ENCODE results near the gene TMPRSS6. TPM values are rescaled to one million over a fixed set of nuclear protein-coding genes. Genes with fewer than 3 reads are reported as not detected.

Gene TMPRSS6
- total and polyA plus RNA-seq, 2 of the 8 experiments (the other 6 are each of a cell fraction or from before 2014, with no cell fraction given) = 0.02 TPM; not detected in 1

GRCh38 chr22:37144180-37144554, 34.7 kb upstream of the TMPRSS6 start:
- FAIRE-seq (no peak), DNase-seq (ENCODE audit: low read depth in 1 of 2, low spot score in 2 of 2) (no peak)
- Histone ChIP-seq H3K23ac (ENCODE audit: insufficient read length) (no peak overlapping the region), H2AFZ (ENCODE audit: low read length) (no peak overlapping the region), H3K4me1 (replicated peaks in 1 of 4; ENCODE audit: control insufficient read depth in 3 of 4, insufficient read depth in 4 of 4, low read length in 3 of 4) (peaks cover 0 to 1% (median 0%) of the 10 kb centered on the region in 4 experiments; a peak in 3 of 7 replicates), H3K4ac (replicated peaks; ENCODE audit: insufficient read length, low read depth, low read length) (no peak overlapping the region), H3K23me2 (ENCODE audit: low read depth, low read length) (no peaks in the 10 kb centered on the region), H3K9ac (replicated peaks in 1 of 4; ENCODE audit: extremely low read depth in 1 of 4, low read depth in 3 of 4, low read length in 3 of 4) (no peak overlapping the region), H3K9me3 (ENCODE audit: insufficient read depth in 2 of 2, low read depth in 1 of 2, low read length in 1 of 2) (no peaks in the 10 kb centered on the region), H3K79me1 (ENCODE audit: low read depth, low read length) (no peaks in the 10 kb centered on the region), H4K8ac (ENCODE audit: extremely low read depth, insufficient read depth, low read length) (no peak overlapping the region), H2BK5ac (ENCODE audit: low read depth, low read length) (no peak overlapping the region), H2BK120ac (replicated peaks; ENCODE audit: low read depth, low read length) (no peak overlapping the region), H4K5ac (ENCODE audit: insufficient read length, low read depth, low read length) (no peak overlapping the region), H3K14ac (ENCODE audit: insufficient read length) (no peak overlapping the region), H3K4me3 (ENCODE audit: extremely low read depth in 1 of 4, insufficient read depth in 2 of 4, low read depth in 3 of 4, low read length in 4 of 4) (no peak overlapping the region), H2BK20ac (ENCODE audit: low read length) (no peak overlapping the region), H4K20me1 (replicated peaks in 1 of 2; ENCODE audit: control insufficient read depth in 1 of 2, insufficient read depth in 2 of 2, low read length in 2 of 2) (no peaks in the 10 kb centered on the region), H2BK12ac (ENCODE audit: low read depth, low read length) (no peak overlapping the region), H3K27me3 (replicated peaks in 1 of 4; ENCODE audit: control insufficient read depth in 3 of 4, extremely low read depth in 1 of 4, insufficient read depth in 3 of 4, low read length in 3 of 4) (no peaks in the 10 kb centered on the region), H2BK15ac (ENCODE audit: low read length) (no peak overlapping the region), H3K27ac (ENCODE audit: low read depth, low read length) (no peak overlapping the region), H3K56ac (replicated peaks; ENCODE audit: insufficient read length, low read depth, low read length) (no peak overlapping the region), H4K91ac (replicated peaks; ENCODE audit: insufficient read length, low read length) (no peak overlapping the region), H3K36me3 (ENCODE audit: control insufficient read depth in 2 of 4, insufficient read depth in 4 of 4, low read length in 3 of 4) (no peaks in the 10 kb centered on the region), H2AK5ac (ENCODE audit: low read depth, low read length) (no peak overlapping the region), H3K79me2 (ENCODE audit: control insufficient read depth in 1 of 2, insufficient read depth in 2 of 2, low read length in 2 of 2) (no peaks in the 10 kb centered on the region), H3K18ac (ENCODE audit: extremely low read depth, low read length) (no peak overlapping the region), H3K4me2 (ENCODE audit: insufficient read depth in 1 of 2, low read depth in 2 of 2, low read length in 2 of 2) (no peak overlapping the region)
- ChIA-PET POLR2A (ENCODE audit: partially characterized antibody) (interaction anchor here (2.2 kb wide), 1 partner anchor 14 kb away, joined by 7 read pairs; no protein-coding TSS in a partner anchor), CTCF (ENCODE audit: partially characterized antibody) (interaction anchor here (1.2 to 2.7 kb wide), 5 partner anchors 13 to 162 kb away, joined by 3 to 8 read pairs (median 4); no protein-coding TSS in a partner anchor)
- WGBS, 2 experiments (ENCODE audit: extremely low coverage in 1 of 2, insufficient coverage in 1 of 2, insufficient read length in 1 of 2, insufficient replicate concordance in 2 of 2, low coverage in 1 of 2, low lambda C conversion rate in 2 of 2, missing lambda C conversion rate in 1 of 2) = 89% methylated on average over 9 of the region's 10 CpGs; no CpG with 5 or more reads in 1 of the 2 experiments
- TF ChIP-seq EGR1 (IDR thresholded peaks at IDR 0.05; ENCODE audit: borderline replicate concordance, low read depth, low read length) (no peak), CHD2 (IDR thresholded peaks at IDR 0.05; ENCODE audit: low read length) (no peak), TAF7 (optimal IDR thresholded peaks at IDR 0.05; ENCODE audit: borderline replicate concordance, low read depth, low read length) (no peak), CBX5 (IDR thresholded peaks at IDR 0.05; ENCODE audit: low read depth, low read length) (no peak)
